Brain microvascular endothelial cell (primary cell): ENCODE results near the gene SREK1IP1.

Source experiments
- DNase-seq: peaks from one replicate; pipeline ENCODE4 v3.0.0-alpha.2; 2020
- H3K27ac ChIP-seq: fragments of 250-450 bp; sonication (Bioruptor Pico); 2 replicates; pipeline ENCODE4 v1.5.1; 2020; ENCODE audit warnings: mild to moderate bottlenecking, moderate library complexity
- H3K27me3 ChIP-seq: fragments of 250-450 bp; sonication (Bioruptor Pico); replicated peaks from 2 replicates; pipeline ENCODE4 v1.5.1; 2020; ENCODE audit warnings: mild to moderate bottlenecking
- H3K36me3 ChIP-seq: fragments of 250-450 bp; sonication (Bioruptor Pico); replicated peaks from 2 replicates; pipeline ENCODE4 v1.5.1; 2020; ENCODE audit warnings: mild to moderate bottlenecking
- H3K4me3 ChIP-seq: 2 replicates; pipeline ENCODE4 v1.5.1; 2011; ENCODE audit warnings: low read depth, mild to moderate bottlenecking, control low read depth, low read length, moderate library complexity
- CTCF ChIP-seq: IDR thresholded peaks from 2 replicates; pipeline ENCODE4 v1.5.1; 2011; ENCODE audit warnings: low read depth, mild to moderate bottlenecking, moderate library complexity, low read length, control low read depth, inconsistent platforms; ENCODE audit errors: missing control alignments
- in situ Hi-C: cut with HindIII; loops from 2 replicates; pipeline ENCODE4 v1.10.0; 2017; ENCODE audit warnings: low sequenced_read_pairs, low pct_ligation_motif_present

SREK1IP1 gene

GRCh38 chr5:64773533-64773932 lies 5.0 kb upstream of the SREK1IP1 start:
- no peak overlapping the region for H3K27ac ChIP-seq

GRCh38 chr5:64771736-64772135 lies 3.2 kb upstream of the SREK1IP1 start:
- no peak for DNase-seq
- in situ Hi-C loops, result no loop called here
- Histone ChIP-seq H3K27me3 (no peaks in the 10 kb centered on the region), H3K4me3 (no peak overlapping the region), H3K27ac (no peak overlapping the region), H3K36me3 (no peaks in the 10 kb centered on the region)
- TF ChIP-seq CTCF, result no peak

More at GRCh38 chr5:64773533-64773932, 5.0 kb upstream of the SREK1IP1 start:
- TF ChIP-seq CTCF, result no peak
- in situ Hi-C loops, result no loop called here
- DNase-seq, result no peak
- H3K36me3 ChIP-seq, result no peaks in the 10 kb centered on the region
- no peak overlapping the region for H3K4me3 ChIP-seq
- no peaks in the 10 kb centered on the region for H3K27me3 ChIP-seq

GRCh38 chr5:64769855-64770254 lies 1.4 kb upstream of the SREK1IP1 start:
- Histone ChIP-seq H3K27me3 (no peaks in the 10 kb centered on the region), H3K27ac (no peak overlapping the region), H3K4me3 (peak overlapping the region; percentile 94), H3K36me3 (no peaks in the 10 kb centered on the region)
- no peak for DNase-seq
- TF ChIP-seq CTCF, result no peak
- in situ Hi-C loops, result no loop called here

- no peak for TF ChIP-seq CTCF
- peak overlapping the region; percentile 94 for H3K4me3 ChIP-seq
- peak; percentile 6 for DNase-seq
- in situ Hi-C loops, result no loop called here
- H3K27ac ChIP-seq, result peak overlapping the region; percentile 98
- no peaks in the 10 kb centered on the region for H3K27me3 ChIP-seq
- no peaks in the 10 kb centered on the region for H3K36me3 ChIP-seq
Measured at GRCh38 chr5:64767959-64768357, 533 bp downstream of the SREK1IP1 start.

GRCh38 chr5:64766941-64767340 lies 1.6 kb downstream of the SREK1IP1 start:
- H3K36me3 ChIP-seq, result no peaks in the 10 kb centered on the region
- TF ChIP-seq CTCF, result no peak
- in situ Hi-C loops, result no loop called here
- H3K27me3 ChIP-seq, result no peaks in the 10 kb centered on the region
- H3K27ac ChIP-seq, result no peak overlapping the region
- H3K4me3 ChIP-seq, result peak overlapping the region; percentile 94
- DNase-seq, result no peak

- no peaks in the 10 kb centered on the region for H3K36me3 ChIP-seq
- H3K27ac ChIP-seq, result no peak overlapping the region
- no peak overlapping the region for H3K4me3 ChIP-seq
- H3K27me3 ChIP-seq, result no peaks in the 10 kb centered on the region
- in situ Hi-C loops, result no loop called here
- DNase-seq, result no peak
- no peak for TF ChIP-seq CTCF
Measured at GRCh38 chr5:64765804-64766504, 2.5 kb downstream of the SREK1IP1 start.
